Measurements from ENCODE around the gene HTR2C.
"Not testable (repeated sequence)": the region's sequence is repeated elsewhere in the genome, so short reads cannot be mapped to it uniquely, and the experiment has no call there.

The HTR2C gene

DNA sequence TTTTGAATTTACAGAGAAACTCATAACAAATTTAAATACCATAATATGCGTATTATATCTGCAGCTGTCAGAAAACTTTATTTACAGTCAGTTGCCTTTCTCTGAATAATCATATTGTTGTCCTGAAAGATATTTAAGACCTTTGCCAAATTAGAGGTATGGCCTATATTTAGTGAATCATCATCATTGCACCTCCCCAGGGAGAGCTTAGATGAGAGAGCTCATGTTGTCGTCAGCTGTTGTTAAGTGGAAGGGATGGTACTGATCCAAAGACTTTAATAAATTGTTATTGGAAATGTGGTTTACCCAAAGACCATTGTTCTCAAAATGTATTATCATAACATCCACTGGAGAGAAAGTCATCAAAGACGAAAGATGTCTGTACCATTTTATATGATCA, 128.6 kb downstream of the HTR2C start:
- DNase-seq (ENCODE audit: low spot score): no peak

DNA sequence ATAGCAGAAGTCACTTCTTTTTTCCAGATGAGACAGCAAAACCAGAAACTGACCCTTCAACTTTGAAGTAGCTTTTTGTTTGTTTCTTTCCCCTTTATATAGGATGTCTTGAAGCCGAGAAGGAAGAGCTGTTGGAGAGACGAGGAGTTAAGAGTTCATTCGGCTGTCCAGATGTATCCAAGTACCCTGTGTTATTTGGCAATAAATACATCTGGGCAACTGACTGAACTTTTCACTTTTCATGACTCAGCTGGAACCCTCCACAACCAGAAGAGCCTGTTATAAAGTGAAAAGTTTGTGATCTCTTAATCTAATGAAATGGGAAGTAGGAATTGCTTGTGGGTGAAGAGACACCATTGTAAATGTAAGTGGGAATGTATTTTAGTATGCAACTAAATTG, 131.2 kb downstream of the HTR2C start:
- DNase-seq (ENCODE audit: low spot score): no peak

- peak; percentile 12 for DNase-seq (ENCODE audit: low spot score)
Measured at GRCh38 chrX:114717921-114718320, 134.0 kb downstream of the HTR2C start.

DNA sequence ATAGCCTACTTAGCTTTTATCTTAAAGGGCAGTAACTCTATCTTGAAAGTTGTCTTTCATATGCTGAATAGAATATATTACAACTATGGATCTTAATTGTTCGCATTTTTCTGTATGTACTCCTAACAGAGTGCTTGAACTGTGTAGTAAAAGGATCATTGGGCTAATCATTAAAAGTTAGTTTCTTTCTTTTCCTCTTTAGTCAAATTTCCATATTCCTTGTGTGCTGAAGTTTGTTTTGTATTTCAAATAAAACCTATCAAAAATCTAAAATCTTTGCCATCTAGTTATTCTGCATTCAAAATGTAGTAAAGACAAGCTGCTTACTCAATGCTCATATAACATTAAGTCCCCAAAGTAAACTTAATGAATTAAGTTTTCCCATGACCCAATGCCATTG, 182.7 kb downstream of the HTR2C start:
- DNase-seq (ENCODE audit: low spot score): no peak

DNA sequence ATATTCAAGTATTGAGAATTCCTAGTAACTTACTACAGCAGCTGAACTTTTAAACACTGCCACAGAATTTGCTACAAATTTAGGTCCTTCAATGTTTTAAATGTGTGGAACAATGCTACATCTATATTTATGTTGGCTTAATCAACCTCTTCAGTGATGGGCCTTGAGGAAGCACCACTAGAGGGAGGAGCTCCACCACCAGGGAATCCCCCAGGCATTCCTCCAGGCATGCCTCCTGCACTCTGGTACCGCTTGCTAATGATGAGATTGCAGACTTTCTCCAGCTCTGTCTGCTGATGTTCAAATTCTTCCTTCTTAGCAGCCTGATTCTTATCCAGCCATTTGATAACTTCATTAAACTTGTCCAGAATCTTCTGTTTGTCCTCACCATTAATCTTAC, 190.8 kb downstream of the HTR2C start:
- peak; percentile 7 for DNase-seq (ENCODE audit: low spot score)

DNA sequence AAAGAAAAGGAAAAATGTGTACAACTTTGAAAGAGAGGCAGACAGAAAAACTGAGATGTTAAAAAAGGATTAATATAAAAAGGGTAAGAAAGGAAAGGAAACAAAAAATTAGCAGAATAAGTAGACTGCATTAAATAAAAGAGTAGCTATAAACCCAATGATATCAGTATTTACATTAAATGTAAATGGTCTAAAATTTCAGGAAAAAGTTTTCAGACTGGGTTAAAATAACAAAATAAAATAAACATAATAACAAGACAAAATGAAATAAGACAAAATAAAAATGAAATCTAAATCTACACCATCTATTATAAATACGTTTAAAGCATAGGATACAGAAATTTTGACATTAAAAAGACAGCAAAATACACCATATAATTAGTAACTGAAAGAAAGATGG, 199.0 kb downstream of the HTR2C start:
- DNase-seq (ENCODE audit: low spot score): no peak

DNA sequence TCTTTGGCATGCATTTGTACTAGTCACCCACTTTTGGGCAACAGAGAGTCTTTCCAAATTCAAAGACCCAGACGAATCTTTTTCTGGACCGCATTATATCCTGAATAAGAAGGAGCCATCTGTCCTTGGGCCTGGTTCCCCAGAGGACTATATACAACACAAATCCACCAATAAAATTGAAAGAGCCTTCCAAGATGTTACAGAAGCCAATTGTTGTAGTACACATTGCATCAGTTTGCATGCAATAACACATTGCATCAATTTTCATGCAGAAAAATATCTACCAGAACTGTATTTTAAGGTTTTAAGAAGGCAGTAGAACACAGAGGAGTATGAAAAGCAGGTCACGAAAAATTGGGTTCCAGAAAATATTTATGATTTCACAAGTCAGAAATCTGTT, 203.2 kb downstream of the HTR2C start:
- DNase-seq (ENCODE audit: low spot score): no peak

DNA sequence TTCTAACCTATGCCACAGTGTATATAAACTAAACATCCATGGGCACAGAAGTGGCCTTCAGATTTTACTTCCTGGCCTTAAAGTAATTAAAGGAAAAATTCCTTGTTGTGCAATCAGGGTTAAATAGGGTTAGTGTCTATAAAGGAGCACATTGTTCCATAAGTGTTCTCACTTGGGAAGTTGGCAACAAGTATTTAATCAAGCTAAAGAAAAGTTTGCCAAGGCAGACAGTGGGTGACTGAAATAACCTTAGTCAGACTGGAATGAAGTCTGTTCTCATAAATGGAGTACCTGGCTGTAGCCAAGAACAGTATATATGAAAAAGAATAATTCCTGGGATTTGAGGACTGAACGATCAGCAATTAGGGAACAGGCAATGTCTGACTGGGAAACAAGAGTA, 213.6 kb downstream of the HTR2C start:
- no peak for DNase-seq (ENCODE audit: low spot score)

DNA sequence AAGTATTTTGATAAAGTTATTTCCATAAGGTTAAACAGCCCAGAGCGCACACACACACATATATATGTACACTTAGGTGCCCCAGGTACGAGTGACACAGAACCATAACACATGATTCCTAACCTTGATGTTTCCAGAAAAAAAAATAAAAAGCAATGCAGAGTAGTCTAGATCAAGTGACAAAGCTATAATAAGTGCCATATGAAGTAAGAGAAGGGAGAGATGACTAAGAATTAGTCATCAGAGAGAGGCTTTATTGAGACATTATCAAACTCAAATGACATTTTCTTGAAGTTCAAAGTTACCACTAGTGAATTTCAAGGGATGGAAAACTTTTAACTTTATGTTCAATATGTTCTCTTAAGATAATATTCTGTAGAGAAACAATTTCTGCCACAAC, 215.0 kb downstream of the HTR2C start:
- DNase-seq (ENCODE audit: low spot score): no peak

DNA sequence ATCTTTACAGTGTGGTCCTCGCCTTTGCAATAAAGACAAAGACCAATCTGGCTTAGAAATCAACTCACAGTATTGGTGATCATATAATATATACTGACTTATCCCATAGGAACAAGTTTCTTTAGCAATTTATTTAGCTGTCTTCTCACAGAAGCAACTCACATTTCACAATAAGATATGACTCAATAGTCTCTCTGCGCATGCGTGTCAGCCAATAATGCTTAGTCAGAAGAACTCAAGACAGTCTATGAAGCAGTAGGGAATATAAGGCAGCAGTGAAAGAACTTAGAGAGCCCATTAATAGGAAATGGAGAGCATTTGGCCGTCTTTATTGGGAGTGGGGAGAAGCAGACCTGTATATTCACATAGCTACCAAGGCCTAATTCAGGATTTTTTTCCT, 216.8 kb downstream of the HTR2C start:
- no peak for DNase-seq (ENCODE audit: low spot score)

GRCh38 chrX:114819509-114819908, 235.6 kb downstream of the HTR2C start:
- DNase-seq (ENCODE audit: low spot score): no peak

DNA sequence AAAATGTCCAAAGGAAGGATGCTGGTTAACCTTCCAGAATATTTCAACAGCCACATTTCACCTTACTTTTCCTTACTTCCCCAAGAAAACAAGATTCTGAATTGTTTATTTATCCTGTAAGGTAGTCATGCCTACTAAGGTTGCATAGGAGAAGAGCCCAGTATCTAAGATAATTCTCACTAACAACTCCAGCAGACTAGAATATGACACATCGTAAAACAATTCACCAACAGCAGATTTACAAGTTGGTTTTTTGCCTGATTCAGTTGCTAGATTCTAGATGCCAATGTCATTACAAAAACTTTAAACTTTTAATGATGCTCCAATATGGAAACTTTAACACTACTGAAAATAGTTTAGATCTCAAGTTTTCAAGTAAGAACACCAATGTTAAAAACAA, 257.2 kb downstream of the HTR2C start:
- no peak for DNase-seq (ENCODE audit: low spot score)

- DNase-seq (ENCODE audit: low spot score): no peak
Measured at GRCh38 chrX:114842181-114842580, 258.3 kb downstream of the HTR2C start.

DNA sequence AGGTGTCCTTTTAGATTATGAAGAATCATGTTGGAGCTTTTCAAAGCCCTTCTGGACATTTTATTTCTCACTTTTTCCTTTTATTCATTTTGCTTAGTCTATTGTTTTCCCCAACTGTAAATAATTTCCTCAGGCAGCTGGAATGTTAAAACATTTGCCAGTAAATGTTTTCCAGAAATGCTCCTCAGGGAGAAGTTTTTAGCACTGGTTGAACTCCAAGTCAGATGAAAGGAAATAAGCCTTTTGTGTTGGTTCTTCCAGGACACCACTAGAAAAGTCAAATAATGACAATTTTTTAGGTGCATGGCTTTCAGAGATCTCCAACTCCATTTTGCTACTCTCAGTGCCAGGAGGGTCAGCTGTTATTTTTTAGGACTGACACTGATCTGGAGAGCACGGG, 305.6 kb downstream of the HTR2C start:
- DNase-seq (ENCODE audit: low spot score): no peak

GRCh38 chrX:114903618-114904017, 319.7 kb downstream of the HTR2C start:
- DNase-seq (ENCODE audit: low spot score): no peak

- no peak for DNase-seq (ENCODE audit: low spot score)
Measured at GRCh38 chrX:114905251-114905650, 321.4 kb downstream of the HTR2C start.

GRCh38 chrX:114906984-114907510, 323.2 kb downstream of the HTR2C start:
- peak; percentile 8 for DNase-seq (ENCODE audit: low spot score)

- DNase-seq (ENCODE audit: low spot score): no peak
Measured at GRCh38 chrX:114924423-114924822, 340.5 kb downstream of the HTR2C start.

DNA sequence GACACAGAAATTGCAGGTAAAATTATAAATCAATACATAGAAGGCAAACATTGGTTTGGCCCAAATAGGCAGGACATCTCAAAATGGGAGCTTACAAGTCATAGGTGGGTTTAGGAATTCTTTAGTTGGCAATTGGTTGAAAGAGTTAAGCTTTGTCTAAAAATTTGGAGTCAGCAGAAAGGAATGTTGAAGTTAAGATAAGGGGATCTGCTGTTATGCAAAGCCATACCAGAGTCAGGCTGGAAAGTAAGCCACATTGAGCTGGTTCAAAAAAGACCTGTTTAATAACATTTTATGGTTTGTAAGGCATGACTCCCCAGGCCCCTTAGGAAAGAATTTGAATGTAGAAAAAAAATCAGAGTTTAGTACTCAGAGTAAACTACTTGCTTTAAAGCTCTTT, 341.0 kb downstream of the HTR2C start:
- no peak for DNase-seq (ENCODE audit: low spot score)

GRCh38 chrX:114930227-114930626, 346.3 kb downstream of the HTR2C start:
- DNase-seq (ENCODE audit: low spot score): no peak

GRCh38 chrX:114932550-114932949, 348.7 kb downstream of the HTR2C start:
- DNase-seq (ENCODE audit: low spot score): no peak

- DNase-seq (ENCODE audit: low spot score): not testable (repeated sequence)
Measured at GRCh38 chrX:114933291-114933690, 349.4 kb downstream of the HTR2C start.

DNA sequence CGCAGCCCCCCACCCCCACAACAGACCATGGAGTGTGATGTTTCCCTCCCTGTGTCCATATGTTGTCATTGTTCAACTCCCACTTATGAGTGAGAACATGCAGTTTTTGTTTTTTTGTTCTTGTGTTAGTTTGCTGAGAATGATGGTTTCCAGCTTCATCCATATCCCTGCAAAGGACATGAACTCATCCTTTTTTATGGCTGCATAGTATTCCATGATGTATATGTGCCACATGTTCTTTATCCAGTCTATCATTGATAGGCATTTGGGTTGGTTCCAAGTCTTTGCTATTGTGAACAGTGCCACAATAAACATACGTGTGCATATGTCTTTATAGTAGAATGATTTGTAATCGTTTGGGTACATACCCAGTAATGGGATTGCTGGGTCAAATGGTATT, 353.2 kb downstream of the HTR2C start:
- DNase-seq (ENCODE audit: low spot score): not testable (repeated sequence)

DNA sequence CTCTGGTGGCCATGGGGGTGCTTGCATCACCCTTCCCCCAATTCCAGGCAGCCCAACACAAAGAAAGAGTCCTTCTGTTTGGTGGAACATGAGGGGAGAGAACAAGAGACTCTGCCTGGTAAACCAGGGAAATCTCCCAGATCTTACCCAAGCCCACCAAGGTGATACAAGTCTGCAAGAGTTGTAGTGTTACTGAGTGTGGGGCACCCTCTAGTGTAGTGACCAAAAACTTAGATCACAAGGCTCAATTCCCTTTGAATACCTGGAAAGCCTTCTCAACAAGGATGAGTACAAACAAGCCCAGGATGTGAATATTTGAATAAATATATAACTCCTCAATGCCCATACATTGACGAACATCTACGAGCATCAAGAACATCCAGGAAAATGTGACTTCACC, 368.8 kb downstream of the HTR2C start:
- no peak for DNase-seq (ENCODE audit: low spot score)

All from iPS-NIHi11 (cell line).